Measurements from ENCODE around the gene HLA-C. TPM values are rescaled to one million over a fixed set of nuclear protein-coding genes. Genes with fewer than 3 reads are reported as not detected.

HLA-C gene
- total RNA-seq, 1 experiment from 2014 or later = 170 TPM

- Histone ChIP-seq H3K9me3 (ENCODE audit: control insufficient read depth, insufficient read depth, low read depth, low read length) (no peaks in the 10 kb centered on the region), H3K36me3 (ENCODE audit: control insufficient read depth, insufficient read depth, low read length) (no peaks in the 10 kb centered on the region), H3K4me3 (ENCODE audit: low read depth in 2 of 2, low read length in 2 of 2) (peak overlapping the region; percentile 68 to 70), H3K27ac (ENCODE audit: low read length) (peak overlapping the region; percentile 59; the same call in 1 of the 2 replicates), H3K4me1 (ENCODE audit: control insufficient read depth, insufficient read depth, low read length) (no peaks in the 10 kb centered on the region), H3K27me3 (ENCODE audit: control insufficient read depth, insufficient read depth, low read length) (no peaks in the 10 kb centered on the region)
- in situ Hi-C loops (cut with HindIII; ENCODE audit: low pct_unique_long_range_greater_than_20kb, low sequenced_read_pairs) = no loop called here
- POLR2A ChIA-PET = no interaction called here
- no TSS peak for BruUV-seq (replicated peaks)
- peak; percentile 67 for ATAC-seq
- CTCF ChIA-PET = no interaction called here
- DNase-seq (ENCODE audit: low read depth, low spot score) = no peak
- intact Hi-C loops (cut with micrococcal nuclease; ENCODE audit: unreplicated experiment) = no loop called here
- TF ChIP-seq REST (IDR thresholded peaks at IDR 0.05; ENCODE audit: insufficient read depth in 1 of 2, low read depth in 2 of 2, low read length in 1 of 2) = no peak
- TF ChIP-seq CTCF (IDR thresholded peaks at IDR 0.05) = no peak
- no peak for TF ChIP-seq TCF7L2 (IDR thresholded peaks at IDR 0.05; ENCODE audit: low read depth, low read length)
- no peak for TF ChIP-seq SIN3A (IDR thresholded peaks at IDR 0.05; ENCODE audit: borderline replicate concordance, insufficient read depth, low read depth, low read length)
- TF ChIP-seq POLR2AphosphoS5 (IDR thresholded peaks at IDR 0.05; ENCODE audit: low read depth, low read length) = no peak
Measured at GRCh38 chr6:31270788-31271640, 878 bp downstream of the HLA-C start.

GRCh38 chr6:31268836-31269235, 3.1 kb downstream of the HLA-C start:
- ChIA-PET CTCF (no interaction called here), POLR2A (no interaction called here)
- no TSS peak for BruUV-seq (replicated peaks)
- no peaks in the 10 kb centered on the region for H3K27me3 ChIP-seq (ENCODE audit: control insufficient read depth, insufficient read depth, low read length)
- H3K4me3 ChIP-seq (ENCODE audit: low read depth in 2 of 2, low read length in 2 of 2) = no peak overlapping the region
- no peaks in the 10 kb centered on the region for H3K9me3 ChIP-seq (ENCODE audit: control insufficient read depth, insufficient read depth, low read depth, low read length)
- no peaks in the 10 kb centered on the region for H3K4me1 ChIP-seq (ENCODE audit: control insufficient read depth, insufficient read depth, low read length)
- ATAC-seq (no peak), DNase-seq (ENCODE audit: low read depth, low spot score) (no peak)
- intact Hi-C loops (cut with micrococcal nuclease; ENCODE audit: unreplicated experiment) (loop anchor here (2.0 kb wide), 1 partner anchor 84 kb away; no protein-coding TSS in a partner anchor), in situ Hi-C loops (cut with HindIII; ENCODE audit: low pct_unique_long_range_greater_than_20kb, low sequenced_read_pairs) (no loop called here)
- H3K27ac ChIP-seq (ENCODE audit: low read length) = no peak overlapping the region
- no peak for TF ChIP-seq POLR2AphosphoS5 (IDR thresholded peaks at IDR 0.05; ENCODE audit: low read depth, low read length)
- no peaks in the 10 kb centered on the region for H3K36me3 ChIP-seq (ENCODE audit: control insufficient read depth, insufficient read depth, low read length)

GRCh38 chr6:31268369-31268765, 3.5 kb downstream of the HLA-C start:
- Histone ChIP-seq H3K27me3 (ENCODE audit: control insufficient read depth, insufficient read depth, low read length) (no peaks in the 10 kb centered on the region), H3K4me1 (ENCODE audit: control insufficient read depth, insufficient read depth, low read length) (no peaks in the 10 kb centered on the region), H3K9me3 (ENCODE audit: control insufficient read depth, insufficient read depth, low read depth, low read length) (no peaks in the 10 kb centered on the region), H3K36me3 (ENCODE audit: control insufficient read depth, insufficient read depth, low read length) (no peaks in the 10 kb centered on the region), H3K4me3 (ENCODE audit: low read depth in 2 of 2, low read length in 2 of 2) (no peak overlapping the region), H3K27ac (ENCODE audit: low read length) (no peak overlapping the region)
- POLR2A ChIA-PET = no interaction called here
- BruUV-seq (replicated peaks) = no TSS peak
- no peak for TF ChIP-seq CTCF (IDR thresholded peaks at IDR 0.05)
- no peak for TF ChIP-seq SIN3A (IDR thresholded peaks at IDR 0.05; ENCODE audit: borderline replicate concordance, insufficient read depth, low read depth, low read length)
- no peak for TF ChIP-seq POLR2AphosphoS5 (IDR thresholded peaks at IDR 0.05; ENCODE audit: low read depth, low read length)
- no peak for TF ChIP-seq REST (IDR thresholded peaks at IDR 0.05; ENCODE audit: insufficient read depth in 1 of 2, low read depth in 2 of 2, low read length in 1 of 2)
- TF ChIP-seq TCF7L2 (IDR thresholded peaks at IDR 0.05; ENCODE audit: low read depth, low read length) = no peak
- DNase-seq (ENCODE audit: low read depth, low spot score) (no peak), ATAC-seq (no peak)
- in situ Hi-C loops (cut with HindIII; ENCODE audit: low pct_unique_long_range_greater_than_20kb, low sequenced_read_pairs) = no loop called here
- intact Hi-C loops (cut with micrococcal nuclease; ENCODE audit: unreplicated experiment) = loop anchor here (2.0 kb wide), 1 partner anchor 84 kb away; no protein-coding TSS in a partner anchor
- CTCF ChIA-PET = no interaction called here

Measured in Panc1 (cell line).